Measurements from ENCODE around the gene PSEN1. TPM values are rescaled to one million over a fixed set of nuclear protein-coding genes. Genes with fewer than 3 reads are reported as not detected.

The PSEN1 gene
- total and polyA plus RNA-seq, 10 donors = 15.9 to 74.7 (median 47.2) TPM

- no peaks in the 10 kb centered on the region for H3K27me3 ChIP-seq (replicated peaks in 1 of 7)
- H3K4me3 ChIP-seq = peak overlapping the region in 7 of 8 donors; percentile 61 to 93 (median 85)
- peaks cover 10 to 47% (median 33%) of the 10 kb centered on the region in 6 donors for H3K4me1 ChIP-seq
- no peak for DNase-seq
- intact Hi-C loops (cut with DNase I; ENCODE audit: low total_unique reads) = no loop called here
- no peak for TF ChIP-seq POLR2AphosphoS5 (IDR thresholded peaks at IDR 0.05)
- no peak for TF ChIP-seq POLR2A (IDR thresholded peaks at IDR 0.05)
- TF ChIP-seq CTCF (IDR thresholded peaks at IDR 0.05 in 8 of 11, conservative IDR thresholded peaks at IDR 0.05 in 3 of 11) = no peak
- WGBS, 5 donors = 0 to 4% (median 4%) methylated on average over 15 to 16 of the region's 16 CpGs
- H3K27ac ChIP-seq = peak overlapping the region; percentile 92 to 100 (median 98)
- H3K9me3 ChIP-seq = peaks cover 0 to 25% (median 17%) of the 10 kb centered on the region in 8 donors
- no peaks in the 10 kb centered on the region for H3K36me3 ChIP-seq
These were observed 271 bp upstream of the PSEN1 start for GRCh38 chr14:73136085-73136386.

GRCh38 chr14:73140811-73141323 lies 4.6 kb downstream of the PSEN1 start:
- 95 to 100% (median 98%) methylated on average over 1 of the region's 1 CpG for whole genome bisulfite sequencing, 5 donors
- Histone ChIP-seq H3K4me1 (peaks cover 15 to 89% (median 49%) of the 10 kb centered on the region in 6 donors), H3K27ac (no peak overlapping the region), H3K27me3 (replicated peaks in 1 of 7) (no peaks in the 10 kb centered on the region), H3K4me3 (no peak overlapping the region), H3K9me3 (no peaks in the 10 kb centered on the region), H3K36me3 (peaks cover 0 to 6% (median 0%) of the 10 kb centered on the region in 6 donors)
- intact Hi-C loops (cut with DNase I; ENCODE audit: low total_unique reads) = no loop called here
- no peak for TF ChIP-seq CTCF (IDR thresholded peaks at IDR 0.05 in 8 of 11, conservative IDR thresholded peaks at IDR 0.05 in 3 of 11)
- no peak for TF ChIP-seq POLR2A (IDR thresholded peaks at IDR 0.05)
- no peak for TF ChIP-seq POLR2AphosphoS5 (IDR thresholded peaks at IDR 0.05)
- no peak for DNase-seq

GRCh38 chr14:73142216-73142615 lies 5.9 kb downstream of the PSEN1 start:
- Histone ChIP-seq H3K27ac (no peak overlapping the region), H3K9me3 (no peaks in the 10 kb centered on the region), H3K36me3 (peaks cover 0 to 8% (median 0%) of the 10 kb centered on the region in 6 donors), H3K4me1 (peaks cover 12 to 85% (median 43%) of the 10 kb centered on the region in 6 donors), H3K4me3 (no peak overlapping the region), H3K27me3 (replicated peaks in 1 of 7) (no peaks in the 10 kb centered on the region)
- no peak for DNase-seq
- intact Hi-C loops (cut with DNase I; ENCODE audit: low total_unique reads) = no loop called here
- WGBS, 5 donors = 81 to 93% (median 88%) methylated on average over 2 of the region's 2 CpGs
- TF ChIP-seq POLR2A (IDR thresholded peaks at IDR 0.05) (no peak), CTCF (IDR thresholded peaks at IDR 0.05 in 8 of 11, conservative IDR thresholded peaks at IDR 0.05 in 3 of 11) (no peak), POLR2AphosphoS5 (IDR thresholded peaks at IDR 0.05) (no peak)

- no peak overlapping the region for H3K27ac ChIP-seq
- 90 to 98% (median 96%) methylated on average over 5 of the region's 5 CpGs for WGBS, 5 donors
- TF ChIP-seq POLR2AphosphoS5 (IDR thresholded peaks at IDR 0.05) = no peak
- no peak for TF ChIP-seq POLR2A (IDR thresholded peaks at IDR 0.05)
- TF ChIP-seq CTCF (IDR thresholded peaks at IDR 0.05 in 8 of 11, conservative IDR thresholded peaks at IDR 0.05 in 3 of 11) = no peak
- peaks cover 4 to 77% (median 36%) of the 10 kb centered on the region in 6 donors for H3K4me1 ChIP-seq
- H3K4me3 ChIP-seq = no peak overlapping the region
- H3K9me3 ChIP-seq = no peaks in the 10 kb centered on the region
- intact Hi-C loops (cut with DNase I; ENCODE audit: low total_unique reads) = no loop called here
- H3K36me3 ChIP-seq = peaks cover 0 to 16% (median 4%) of the 10 kb centered on the region in 6 donors
- H3K27me3 ChIP-seq (replicated peaks in 1 of 7) = no peaks in the 10 kb centered on the region
- no peak for DNase-seq
These were observed 6.7 kb downstream of the PSEN1 start for GRCh38 chr14:73143003-73143402.
